ENCODE data around the gene NDRG2.

The NDRG2 gene

DNA sequence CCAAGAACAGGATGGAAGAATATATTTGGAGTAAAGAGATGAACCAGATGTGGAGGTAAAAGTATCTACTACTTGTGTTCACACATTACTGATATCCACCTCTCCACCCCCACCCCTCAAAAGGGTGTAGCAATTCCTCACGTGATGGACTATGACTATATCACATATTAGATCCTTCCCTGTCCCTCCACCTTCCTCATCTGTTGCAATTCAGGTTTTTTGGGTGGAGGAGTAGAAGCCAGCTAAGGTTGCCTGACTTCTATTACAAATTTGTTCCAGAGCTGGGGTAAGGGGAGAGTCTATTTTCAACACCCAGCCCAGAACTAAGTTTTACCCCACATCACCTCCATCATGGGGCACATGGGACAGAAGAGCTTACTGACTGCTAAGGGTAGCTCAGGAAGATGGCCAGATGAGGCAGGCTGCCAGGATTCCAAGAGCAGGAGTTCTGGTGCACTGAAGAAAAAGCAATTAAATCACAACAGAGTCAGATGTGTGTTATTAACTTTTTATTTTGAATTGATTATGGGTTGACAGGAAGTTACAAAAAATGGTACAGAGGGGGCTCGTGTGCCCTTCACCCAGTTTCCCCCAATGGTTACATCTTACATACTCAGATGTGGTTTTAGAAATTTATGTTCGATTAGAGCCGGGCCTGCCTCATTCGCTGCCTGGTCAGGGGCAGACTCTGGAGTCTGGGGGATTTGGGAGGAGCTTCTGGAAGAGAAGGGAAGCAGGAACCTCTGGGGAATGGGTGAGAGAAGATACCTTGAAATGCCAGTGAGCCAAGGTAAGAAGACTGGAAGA lies 7.7 kb upstream of the NDRG2 start:
- TF ChIP-seq, protein P1, sequence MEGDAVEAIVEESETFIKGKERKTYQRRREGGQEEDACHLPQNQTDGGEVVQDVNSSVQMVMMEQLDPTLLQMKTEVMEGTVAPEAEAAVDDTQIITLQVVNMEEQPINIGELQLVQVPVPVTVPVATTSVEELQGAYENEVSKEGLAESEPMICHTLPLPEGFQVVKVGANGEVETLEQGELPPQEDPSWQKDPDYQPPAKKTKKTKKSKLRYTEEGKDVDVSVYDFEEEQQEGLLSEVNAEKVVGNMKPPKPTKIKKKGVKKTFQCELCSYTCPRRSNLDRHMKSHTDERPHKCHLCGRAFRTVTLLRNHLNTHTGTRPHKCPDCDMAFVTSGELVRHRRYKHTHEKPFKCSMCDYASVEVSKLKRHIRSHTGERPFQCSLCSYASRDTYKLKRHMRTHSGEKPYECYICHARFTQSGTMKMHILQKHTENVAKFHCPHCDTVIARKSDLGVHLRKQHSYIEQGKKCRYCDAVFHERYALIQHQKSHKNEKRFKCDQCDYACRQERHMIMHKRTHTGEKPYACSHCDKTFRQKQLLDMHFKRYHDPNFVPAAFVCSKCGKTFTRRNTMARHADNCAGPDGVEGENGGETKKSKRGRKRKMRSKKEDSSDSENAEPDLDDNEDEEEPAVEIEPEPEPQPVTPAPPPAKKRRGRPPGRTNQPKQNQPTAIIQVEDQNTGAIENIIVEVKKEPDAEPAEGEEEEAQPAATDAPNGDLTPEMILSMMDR (conservative IDR thresholded peaks at IDR 0.05; ENCODE audit: low read depth, low read length): no peak
- no peak overlapping the region for H3K4me3 ChIP-seq (ENCODE audit: low read length)
- DNase-seq (ENCODE audit: low read depth): no peak

DNA sequence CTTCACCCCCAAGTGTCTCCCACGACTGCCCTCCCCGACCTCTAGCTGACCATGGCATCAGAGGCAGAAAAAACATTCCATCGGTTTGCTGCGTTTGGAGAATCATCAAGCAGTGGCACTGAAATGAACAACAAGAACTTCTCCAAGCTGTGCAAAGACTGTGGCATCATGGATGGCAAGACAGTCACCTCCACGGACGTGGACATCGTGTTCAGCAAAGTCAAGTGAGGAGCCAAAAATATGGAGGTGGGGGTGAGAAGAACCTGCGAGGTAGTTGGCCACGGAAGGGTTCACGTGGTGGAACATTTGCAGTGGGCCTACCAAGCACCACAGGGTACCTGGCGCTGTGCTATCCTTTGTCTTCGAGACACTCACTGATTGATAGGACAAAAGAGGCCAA lies 5.7 kb upstream of the NDRG2 start:
- DNase-seq (ENCODE audit: low read depth): no peak
- TF ChIP-seq, protein P1 (conservative IDR thresholded peaks at IDR 0.05; ENCODE audit: low read depth, low read length): no peak
- H3K4me3 ChIP-seq (ENCODE audit: low read length): no peak overlapping the region

DNA sequence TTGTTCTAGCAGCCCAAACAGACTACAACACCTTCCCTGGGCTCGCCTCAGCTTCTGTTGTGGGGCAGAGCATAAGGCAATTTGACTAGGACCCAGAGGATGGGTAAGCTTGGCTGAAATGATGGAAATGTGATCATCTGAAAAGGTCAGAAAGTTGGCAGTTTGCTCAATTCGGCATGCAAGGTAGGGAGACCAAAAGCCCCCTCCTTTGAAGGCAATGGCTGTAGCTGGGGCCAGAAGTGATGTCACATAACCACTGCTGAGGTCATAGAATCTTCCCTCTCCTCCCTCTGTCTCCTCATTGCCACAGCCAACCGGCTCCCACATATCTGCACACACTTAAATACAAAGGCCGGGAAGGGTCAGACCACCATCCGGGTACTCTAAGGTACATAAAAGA lies 5.1 kb upstream of the NDRG2 start, which contains the start of gene TPPP2:
TSS of gene TPPP2 (plus strand) at position 301 of the 400 bp plus-strand sequence. CDS start 365 bp downstream, outside the sequence.
- no peak for DNase-seq (ENCODE audit: low read depth)
- TF ChIP-seq, protein P1 (conservative IDR thresholded peaks at IDR 0.05; ENCODE audit: low read depth, low read length): no peak
- H3K4me3 ChIP-seq (ENCODE audit: low read length): no peak within 1 kb of the TSS

DNA sequence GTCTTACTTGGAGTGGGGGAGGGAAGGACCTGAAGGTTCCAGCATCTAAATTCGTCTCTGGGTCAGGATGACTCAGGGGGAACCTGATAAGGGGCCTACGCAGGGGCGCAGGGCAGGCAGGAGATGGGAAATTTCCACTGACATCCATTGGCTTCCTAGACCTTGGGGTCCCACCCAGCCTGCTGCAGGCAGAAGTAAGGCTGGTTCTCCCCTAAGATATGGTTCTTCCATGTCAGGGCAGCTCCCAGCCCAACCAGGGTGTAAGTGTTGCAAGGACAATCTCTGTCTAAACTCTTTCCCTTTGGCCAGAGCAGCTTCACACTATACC lies 2.1 kb upstream of the NDRG2 start:
- TF ChIP-seq, protein P1 (conservative IDR thresholded peaks at IDR 0.05; ENCODE audit: low read depth, low read length): no peak
- DNase-seq (ENCODE audit: low read depth): no peak
- H3K4me3 ChIP-seq (ENCODE audit: low read length): no peak overlapping the region

DNA sequence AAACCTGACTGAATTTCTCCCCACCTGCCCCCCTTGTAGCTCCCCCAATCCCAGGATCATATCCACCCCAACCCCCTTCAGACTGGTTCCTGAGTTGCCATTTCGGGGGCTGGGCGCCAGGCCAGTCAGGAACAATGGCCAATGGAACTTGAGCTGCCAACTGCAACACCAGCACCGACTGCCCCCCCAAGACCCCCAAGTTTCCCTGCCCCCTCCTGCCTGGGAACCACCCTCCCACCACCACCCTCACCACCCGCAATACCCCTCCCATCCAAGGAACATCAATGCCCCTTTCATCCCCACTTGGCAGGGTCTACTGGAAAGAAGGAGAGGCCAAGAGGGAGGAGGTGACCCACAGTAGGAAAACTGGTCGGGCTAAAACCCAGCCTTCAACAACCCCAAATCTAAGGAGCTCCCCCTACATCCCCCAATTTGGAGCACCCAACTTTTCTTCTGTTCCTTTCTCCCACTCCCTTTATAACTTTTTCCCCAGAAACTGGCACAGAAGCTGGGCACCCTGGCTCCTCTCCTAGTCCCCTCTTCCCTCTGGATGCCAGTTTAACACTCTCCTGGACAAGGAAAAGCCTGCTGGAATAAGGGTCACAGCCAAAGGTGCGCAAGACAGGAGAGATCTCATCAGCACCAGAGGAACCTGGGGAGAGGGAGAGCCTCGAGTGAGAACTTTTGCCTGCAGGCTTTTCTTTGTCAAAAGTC lies 1.6 kb upstream of the NDRG2 start:
- TF ChIP-seq, protein P1 (conservative IDR thresholded peaks at IDR 0.05; ENCODE audit: low read depth, low read length): no peak
- DNase-seq (ENCODE audit: low read depth): no peak
- no peak overlapping the region for H3K4me3 ChIP-seq (ENCODE audit: low read length)

DNA sequence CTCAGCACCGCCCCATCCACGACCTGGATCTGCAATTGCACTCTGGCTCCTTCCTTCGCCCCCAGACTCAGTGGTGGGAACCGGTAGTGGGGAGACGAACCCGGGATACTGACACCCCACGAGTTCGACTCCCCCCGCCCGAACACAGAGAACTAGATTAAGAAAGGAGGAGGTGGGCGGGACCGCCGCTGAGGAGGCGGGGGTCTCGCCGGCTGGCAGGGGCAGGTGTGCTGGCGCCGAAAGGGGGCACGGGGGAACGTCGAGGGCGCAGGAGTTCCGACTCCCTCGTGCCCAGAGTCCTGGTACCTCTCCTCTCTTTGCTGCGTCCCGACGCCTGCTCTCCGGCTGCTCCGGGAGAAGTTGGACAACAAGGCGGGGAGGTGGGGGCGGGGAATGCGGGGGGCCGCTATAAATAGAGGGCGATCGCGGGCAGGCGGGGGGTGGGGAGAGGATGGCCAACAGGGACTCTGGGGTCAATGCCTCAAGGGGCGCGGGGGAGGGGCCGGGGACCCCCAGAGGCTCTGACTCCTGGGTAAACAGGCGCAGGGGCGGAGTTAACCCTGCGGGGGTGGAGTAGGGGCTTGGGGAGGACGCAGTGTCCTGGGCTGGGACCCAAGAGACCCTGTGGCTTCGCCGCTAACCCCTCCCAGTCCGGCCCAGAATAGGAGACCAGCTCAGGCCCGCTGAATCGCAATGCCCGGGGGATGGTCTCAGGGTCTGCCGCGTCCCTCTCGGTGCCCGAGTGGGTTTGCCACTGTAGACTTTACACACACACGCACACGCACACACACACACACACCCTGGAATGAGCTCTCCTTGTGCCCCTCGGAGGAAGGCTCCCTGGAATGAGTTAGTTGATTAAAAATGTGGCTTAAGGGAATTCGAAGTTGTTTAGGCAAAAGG lies 761 bp upstream of the NDRG2 start:
- no peak for DNase-seq (ENCODE audit: low read depth)
- peak overlapping the region; percentile 44 for H3K4me3 ChIP-seq (ENCODE audit: low read length)

More for the DNA sequence above, 761 bp upstream of the NDRG2 start:
- TF ChIP-seq, protein P1 (conservative IDR thresholded peaks at IDR 0.05; ENCODE audit: low read depth, low read length): no peak
